Measurements from ENCODE around the gene LRRC70.

- TF ChIP-seq CTCF (IDR thresholded peaks at IDR 0.05 in 8 of 11, conservative IDR thresholded peaks at IDR 0.05 in 3 of 11) (no peak), POLR2A (IDR thresholded peaks at IDR 0.05) (no peak), POLR2AphosphoS5 (IDR thresholded peaks at IDR 0.05) (no peak)
These were observed 47.9 kb downstream of the LRRC70 start for GRCh38 chr5:62626534-62626933.
